Right cardiac atrium (tissue), 5 donors: ENCODE measurements around the gene ATP2B3. TPM values are rescaled to one million over a fixed set of nuclear protein-coding genes. Genes with fewer than 3 reads are reported as not detected.
A peak's percentile ranks its signal among the peaks of the same experiment; 100 is the strongest.

Experiments used
- ATAC-seq, 2 donors: fragments of 200-7000 bp; cut with Tn5 transposase; one replicate each; pipeline versions ENCODE4 v1.8.0 to v1.9.1; 2020; ENCODE audit warnings: moderate library complexity in 2 of 2, mild to moderate bottlenecking in 1 of 2
- DNase-seq, 3 donors: peaks; one replicate each; pipeline ENCODE4 v3.0.0-alpha.2; 2020
- H3K27ac ChIP-seq: one replicate; pipeline ENCODE4 v1.5.1; 2013; ENCODE audit warnings: mild to moderate bottlenecking, low read length, control low read depth, moderate library complexity
- H3K27me3 ChIP-seq: one replicate; pipeline ENCODE4 v1.6.1; 2013; ENCODE audit not compliant: control insufficient read depth, insufficient read depth
- H3K4me1 ChIP-seq: one replicate; pipeline ENCODE4 v1.6.1; 2013; ENCODE audit warnings: low read length; ENCODE audit not compliant: control insufficient read depth, insufficient read depth
- H3K4me3 ChIP-seq: one replicate; pipeline ENCODE4 v1.5.1; 2013; ENCODE audit warnings: low read length, control low read depth
- H3K9me3 ChIP-seq: one replicate; pipeline ENCODE4 v1.6.1; 2013; ENCODE audit warnings: low read length; ENCODE audit not compliant: control insufficient read depth
- WGBS: extraction: QIAGEN DNeasy Blood & Tissue Kit; methylation state at CpG from one replicate; pipeline ENCODE4 v1.1.7; 2013; 5-methylcytosine and 5-hydroxymethylcytosine counted together
- intact Hi-C, 4 donors: fragments of 100-400 bp; cut with DNase I; formaldehyde crosslinking; loops; one replicate each; pipeline versions ENCODE4 v1.11.0 to v1.14.0; 2022 to 2023
- polyA plus RNA-seq: library from polyadenylated mRNA; stranded (reverse); fragments of 200-250 nt; gene quantifications from one replicate; pipeline ENCODE4 v1.2.3, GENCODE V29; 2013
- total RNA-seq, 4 donors: library from RNA; stranded (reverse); fragmentation: NEBNext Ultra II Directional; extraction: Animal tissue kit (Norgen Biotek cat#: 25700); gene quantifications; one replicate each; pipeline ENCODE4 v1.2.1, GENCODE V29; 2021
- donor health status: healthy with polysubstance abuse.
- donor health status: DM: no; HTN: yes; CAD: no.
- donor health status: DM: no; HTN: no; CAD: no.
- donor health status: DM: no; HTN: yes; CAD: no; lungs with severe emphysema.
- donor health status: DM: yes; HTN: yes; CAD: no.

ATP2B3 gene
- total and polyA plus RNA-seq, 5 donors: under 0.01 TPM; not detected in 4

DNA sequence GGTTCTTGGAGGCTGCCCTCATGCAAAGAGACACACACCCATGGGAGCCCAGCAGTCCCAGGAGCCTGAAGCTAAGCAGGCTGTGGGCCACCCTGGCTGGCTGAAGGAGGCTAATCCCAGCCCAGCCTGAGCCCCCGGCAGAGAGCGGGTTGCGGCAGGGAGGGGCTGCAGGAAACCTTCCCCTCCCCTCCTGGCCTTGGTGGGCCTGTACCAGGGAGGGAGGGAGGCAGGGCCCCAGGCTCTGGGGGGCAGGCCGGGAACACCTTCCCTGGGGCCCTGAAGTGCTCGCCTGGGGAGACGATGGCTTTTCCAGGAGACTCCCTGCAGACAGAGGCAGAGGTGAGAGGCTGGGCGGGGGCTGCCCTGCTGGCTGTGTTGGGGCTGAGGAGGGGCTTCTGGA is 19.0 kb upstream of the ATP2B3 start:
- ATAC-seq (no peak), DNase-seq (no peak)
- intact Hi-C loops: no loop called here
- Histone ChIP-seq H3K27ac (no peak overlapping the region), H3K4me1 (no peaks in the 10 kb centered on the region), H3K4me3 (no peak overlapping the region), H3K9me3 (no peaks in the 10 kb centered on the region), H3K27me3 (no peaks in the 10 kb centered on the region)
- 51% methylated on average over 7 of the region's 7 CpGs for WGBS

- Histone ChIP-seq H3K9me3 (no peaks in the 10 kb centered on the region), H3K27ac (no peak overlapping the region), H3K4me1 (no peaks in the 10 kb centered on the region), H3K4me3 (no peak overlapping the region), H3K27me3 (no peaks in the 10 kb centered on the region)
- intact Hi-C loops: no loop called here
- ATAC-seq: no peak
- 51% methylated on average over 15 of the region's 15 CpGs for WGBS
- peak in 1 of 3 donors; percentile 71 for DNase-seq
Observed at GRCh38 chrX:153499341-153499740, 18.1 kb upstream of the ATP2B3 start.

GRCh38 chrX:153499876-153500275 is 17.6 kb upstream of the ATP2B3 start:
- no peak overlapping the region for H3K4me3 ChIP-seq
- intact Hi-C loops: no loop called here
- peak; percentile 60 to 80 (median 80) for DNase-seq

DNA sequence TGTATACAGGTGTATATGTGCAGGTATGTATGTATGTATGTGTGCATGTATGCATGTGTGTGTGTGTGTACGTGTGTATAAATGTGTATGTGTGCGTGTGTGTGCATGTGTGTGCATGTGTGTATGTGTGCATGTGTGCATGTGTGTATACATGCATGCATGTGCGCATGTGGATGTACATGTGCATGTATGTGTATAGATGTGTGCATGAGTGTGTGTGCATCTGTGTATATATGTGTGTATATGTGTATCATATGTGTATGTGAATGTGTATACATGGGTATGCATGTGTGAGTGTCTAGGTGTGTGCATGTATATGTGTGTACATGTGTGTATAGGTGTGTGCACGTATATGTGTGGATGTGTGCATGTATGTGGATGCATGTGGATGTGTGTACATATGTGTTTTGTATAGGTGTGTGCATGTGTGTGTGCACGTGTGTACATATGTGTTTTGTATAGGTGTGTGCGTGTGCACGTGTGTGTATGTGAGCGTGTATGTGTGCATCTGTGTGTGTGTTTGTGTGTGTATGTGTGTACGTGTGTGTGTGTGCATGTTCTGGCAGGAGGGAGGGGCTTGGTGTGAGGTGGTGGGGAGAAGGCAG is 16.7 kb upstream of the ATP2B3 start:
- Histone ChIP-seq H3K9me3 (no peaks in the 10 kb centered on the region), H3K27ac (no peak overlapping the region), H3K4me3 (no peak overlapping the region), H3K27me3 (no peaks in the 10 kb centered on the region), H3K4me1 (no peaks in the 10 kb centered on the region)
- ATAC-seq (no peak), DNase-seq (no peak)
- intact Hi-C loops: no loop called here
- 80% methylated on average over 9 of the region's 9 CpGs for WGBS

More at GRCh38 chrX:153499876-153500275, 17.6 kb upstream of the ATP2B3 start:
- ATAC-seq: peak; percentile 18 to 46
- WGBS: 68% methylated on average over 17 of the region's 17 CpGs
- H3K9me3 ChIP-seq: no peaks in the 10 kb centered on the region
- no peaks in the 10 kb centered on the region for H3K27me3 ChIP-seq
- no peak overlapping the region for H3K27ac ChIP-seq
- no peaks in the 10 kb centered on the region for H3K4me1 ChIP-seq

- intact Hi-C loops: no loop called here
Observed at GRCh38 chrX:153501530-153501929, 15.9 kb upstream of the ATP2B3 start.

DNA sequence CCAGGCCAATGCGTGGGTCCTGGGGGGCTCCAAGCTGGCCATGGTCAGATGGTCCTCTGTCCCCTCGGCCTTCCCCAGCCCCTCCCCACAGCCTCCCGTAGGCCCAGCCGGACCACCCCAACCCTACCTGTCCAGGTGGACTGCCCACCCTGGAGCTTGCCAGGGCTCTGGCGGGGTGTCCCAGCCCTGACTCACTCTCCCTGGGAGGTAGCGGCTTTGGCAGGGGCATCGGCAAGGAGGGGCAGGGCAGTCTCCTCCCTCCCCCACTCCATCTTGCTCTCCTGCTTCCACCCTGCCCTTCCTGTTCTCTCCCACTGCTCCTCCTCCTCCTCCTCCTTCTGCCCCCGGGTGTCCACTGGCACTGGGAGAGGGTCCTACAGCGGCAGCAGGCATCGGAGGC is 15.3 kb upstream of the ATP2B3 start:
- intact Hi-C loops: no loop called here
- H3K4me1 ChIP-seq: no peaks in the 10 kb centered on the region
- H3K27ac ChIP-seq: no peak overlapping the region
- no peak overlapping the region for H3K4me3 ChIP-seq
- ATAC-seq: no peak
- DNase-seq: no peak
- no peaks in the 10 kb centered on the region for H3K9me3 ChIP-seq
- no peaks in the 10 kb centered on the region for H3K27me3 ChIP-seq
- WGBS: 74% methylated on average over 10 of the region's 10 CpGs

More at GRCh38 chrX:153501530-153501929, 15.9 kb upstream of the ATP2B3 start:
- no peak overlapping the region for H3K27ac ChIP-seq
- H3K4me1 ChIP-seq: no peaks in the 10 kb centered on the region
- no peak overlapping the region for H3K4me3 ChIP-seq
- peak in 1 of 3 donors; percentile 24 for DNase-seq
- no peaks in the 10 kb centered on the region for H3K27me3 ChIP-seq
- ATAC-seq: no peak
- H3K9me3 ChIP-seq: no peaks in the 10 kb centered on the region
- 63% methylated on average over 8 of the region's 8 CpGs for WGBS

DNA sequence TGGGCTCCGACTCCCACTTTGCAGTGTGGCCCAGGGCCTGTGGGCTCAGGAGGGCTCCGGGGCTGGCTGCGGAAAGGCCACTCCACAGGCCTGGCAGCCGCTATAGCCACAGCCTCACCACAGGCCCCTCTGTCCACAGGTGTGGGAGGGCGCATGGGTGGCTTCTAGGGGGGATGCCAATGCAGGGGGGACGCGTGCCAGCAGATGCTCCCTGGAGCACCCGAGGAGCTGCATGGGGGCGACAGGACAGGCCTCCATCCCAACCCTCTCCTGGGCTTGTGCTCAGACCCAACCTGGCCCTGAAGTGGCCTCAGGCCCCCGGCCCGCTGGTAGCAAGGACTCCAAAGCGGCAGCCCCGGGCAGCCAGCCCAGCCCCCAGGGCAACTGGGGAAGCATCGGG is 14.6 kb upstream of the ATP2B3 start:
- intact Hi-C loops: no loop called here

GRCh38 chrX:153504445-153505016 is 12.9 kb upstream of the ATP2B3 start:
- DNase-seq: no peak
- Histone ChIP-seq H3K27ac (no peak overlapping the region), H3K4me1 (no peaks in the 10 kb centered on the region), H3K4me3 (no peak overlapping the region), H3K9me3 (no peaks in the 10 kb centered on the region), H3K27me3 (no peaks in the 10 kb centered on the region)
- 75% methylated on average over 26 of the region's 26 CpGs for WGBS
- ATAC-seq: no peak
- intact Hi-C loops: loop anchor here in 1 of 4 donors (5.0 kb wide), 1 partner anchor 472 kb away; no protein-coding TSS in a partner anchor

More for the DNA sequence above, 14.6 kb upstream of the ATP2B3 start:
- no peak overlapping the region for H3K27ac ChIP-seq
- H3K4me3 ChIP-seq: no peak overlapping the region
- no peaks in the 10 kb centered on the region for H3K4me1 ChIP-seq
- no peaks in the 10 kb centered on the region for H3K9me3 ChIP-seq
- 80% methylated on average over 14 of the region's 14 CpGs for WGBS
- no peaks in the 10 kb centered on the region for H3K27me3 ChIP-seq
- no peak for ATAC-seq
- DNase-seq: no peak

DNA sequence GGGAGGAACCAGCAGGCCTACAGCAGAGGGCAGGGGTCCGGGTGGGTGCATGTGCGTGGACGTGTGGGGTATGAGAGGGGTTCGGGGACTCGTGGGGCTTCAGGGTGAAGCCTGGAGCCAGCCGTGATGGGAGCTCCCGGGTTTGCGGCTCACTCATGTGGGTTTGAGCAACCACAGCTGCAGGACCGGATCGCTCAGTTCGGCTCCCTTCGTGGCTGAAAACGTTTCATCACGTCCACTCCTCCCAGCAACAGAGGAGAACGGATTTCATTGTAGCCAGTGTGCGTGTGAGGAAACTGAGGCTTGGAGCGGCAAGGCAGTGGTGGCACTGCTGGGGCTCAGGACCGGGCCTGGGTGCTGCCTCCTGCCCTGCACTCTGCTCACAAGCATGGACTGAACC is 12.1 kb upstream of the ATP2B3 start:
- intact Hi-C loops: loop anchor here in 1 of 4 donors (5.0 kb wide), 1 partner anchor 473 kb away; no protein-coding TSS in a partner anchor
- no peak overlapping the region for H3K27ac ChIP-seq
- H3K27me3 ChIP-seq: no peaks in the 10 kb centered on the region
- ATAC-seq (no peak), DNase-seq (no peak)
- WGBS: 79% methylated on average over 18 of the region's 18 CpGs
- H3K4me1 ChIP-seq: no peaks in the 10 kb centered on the region
- H3K4me3 ChIP-seq: no peak overlapping the region
- H3K9me3 ChIP-seq: no peaks in the 10 kb centered on the region

DNA sequence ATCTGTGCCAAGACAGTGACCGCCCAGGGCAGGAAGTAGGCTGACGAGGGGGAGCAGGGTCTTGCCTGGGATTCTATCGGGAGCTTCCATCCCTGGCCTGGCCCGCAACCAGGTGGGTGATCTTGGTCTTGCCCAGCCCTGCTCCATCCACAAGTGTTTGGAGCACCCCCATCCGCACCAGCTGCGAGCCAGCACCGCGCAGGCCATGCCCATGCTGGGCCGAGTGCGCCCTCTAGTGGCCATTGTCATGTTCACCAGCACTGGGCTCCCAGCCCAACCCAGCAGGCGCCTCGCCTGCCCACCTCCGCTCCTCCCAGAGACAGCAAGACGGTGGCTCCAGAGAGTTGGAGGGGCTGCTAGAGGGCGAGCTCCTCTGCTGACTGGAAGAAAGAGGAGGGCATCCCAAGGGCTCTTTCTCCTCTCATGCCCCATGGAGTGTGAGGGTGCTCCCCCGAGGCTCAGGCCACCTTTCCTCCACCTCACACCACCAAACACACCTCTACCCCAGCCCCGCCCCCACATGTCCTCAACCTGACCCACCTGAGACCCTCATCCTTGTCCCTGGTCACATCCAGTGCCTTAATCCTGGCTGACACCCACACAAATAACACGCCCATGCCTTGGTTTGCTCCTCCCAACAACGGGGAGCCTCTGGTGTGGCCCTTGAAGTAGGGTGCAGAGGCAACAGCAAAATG is 9.8 kb upstream of the ATP2B3 start:
- no peaks in the 10 kb centered on the region for H3K4me1 ChIP-seq
- ATAC-seq (peak; percentile 75 to 84), DNase-seq (peak; percentile 82 to 93 (median 93))
- intact Hi-C loops: loop anchor here in 1 of 4 donors (5.0 kb wide), 1 partner anchor 475 kb away; no protein-coding TSS in a partner anchor
- no peaks in the 10 kb centered on the region for H3K9me3 ChIP-seq
- no peak overlapping the region for H3K27ac ChIP-seq
- H3K4me3 ChIP-seq: no peak overlapping the region
- no peaks in the 10 kb centered on the region for H3K27me3 ChIP-seq
- 17% methylated on average over 19 of the region's 19 CpGs for WGBS

- H3K9me3 ChIP-seq: no peaks in the 10 kb centered on the region
- H3K4me1 ChIP-seq: no peaks in the 10 kb centered on the region
- intact Hi-C loops: loop anchor here in 1 of 4 donors (5.0 kb wide), 1 partner anchor 477 kb away; no protein-coding TSS in a partner anchor
- no peaks in the 10 kb centered on the region for H3K27me3 ChIP-seq
- DNase-seq (no peak), ATAC-seq (no peak)
- WGBS: 76% methylated on average over 14 of the region's 14 CpGs
- no peak overlapping the region for H3K4me3 ChIP-seq
- H3K27ac ChIP-seq: no peak overlapping the region
Observed at GRCh38 chrX:153509592-153509991, 7.8 kb upstream of the ATP2B3 start.
